Measurements from ENCODE around the gene RFT1. TPM values are rescaled to one million over a fixed set of nuclear protein-coding genes. Genes with fewer than 3 reads are reported as not detected.

RFT1 gene
- total RNA-seq, 2 experiments from 2014 or later = 42.5 to 42.9 TPM

DNA sequence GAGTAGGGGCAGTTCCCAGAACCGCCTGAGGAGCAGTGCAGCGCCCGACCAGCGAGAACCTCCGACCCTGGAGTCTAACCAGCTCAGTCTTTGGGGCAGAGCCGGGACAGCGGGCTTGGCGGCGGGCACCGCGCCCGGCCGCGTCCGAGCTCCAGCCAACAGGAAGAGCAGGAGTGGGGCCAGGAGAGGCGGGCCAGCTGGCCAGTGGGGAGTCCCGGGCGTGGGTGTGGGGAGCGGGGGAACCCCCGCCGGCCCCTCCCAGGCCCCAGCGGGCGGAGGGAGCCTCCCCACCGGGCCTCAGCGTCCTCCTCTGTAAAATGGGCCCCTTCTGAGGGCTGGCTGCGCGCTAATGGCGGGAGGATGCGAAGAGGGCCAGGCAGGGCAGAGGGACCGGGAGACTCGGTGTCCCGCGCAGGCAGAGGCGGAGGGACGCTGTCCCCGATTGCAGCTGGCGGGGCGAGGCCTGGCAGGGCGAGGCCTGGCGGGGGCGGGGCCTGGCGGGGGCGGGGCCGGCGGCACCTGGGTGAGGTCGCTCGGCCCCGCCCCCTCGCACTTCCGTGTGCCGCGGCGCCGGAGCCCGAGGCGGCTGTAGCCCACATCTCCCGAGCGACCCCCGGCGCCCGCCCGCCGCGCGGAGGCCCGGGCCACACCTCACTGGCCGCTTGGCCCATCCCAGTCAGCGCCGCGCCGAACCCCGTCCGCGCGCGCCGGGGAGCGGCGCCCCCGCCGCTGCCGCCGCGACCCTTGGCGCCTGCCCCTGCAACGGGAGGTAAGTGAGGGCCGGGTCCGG is 30.6 kb upstream of the RFT1 start, which contains the start of gene PRKCD:
Gene PRKCD (plus strand): TSS at position 550 of the 790 bp plus-strand sequence. CDS start 17,214 bp downstream, outside the sequence.
- H3K36me3 Mint-ChIP-seq (ENCODE audit: low read depth) = no peaks in the 10 kb centered on the region
- POLR2A ChIA-PET = interaction anchor here (0.8 to 1.9 kb wide), 2 partner anchors 30 to 41 kb away, joined by 4 to 13 read pairs; partner anchors contain the start of gene RFT1
- peak within 1 kb of the TSS; percentile 78 for H3K27ac Mint-ChIP-seq
- TF ChIP-seq, protein P1, sequence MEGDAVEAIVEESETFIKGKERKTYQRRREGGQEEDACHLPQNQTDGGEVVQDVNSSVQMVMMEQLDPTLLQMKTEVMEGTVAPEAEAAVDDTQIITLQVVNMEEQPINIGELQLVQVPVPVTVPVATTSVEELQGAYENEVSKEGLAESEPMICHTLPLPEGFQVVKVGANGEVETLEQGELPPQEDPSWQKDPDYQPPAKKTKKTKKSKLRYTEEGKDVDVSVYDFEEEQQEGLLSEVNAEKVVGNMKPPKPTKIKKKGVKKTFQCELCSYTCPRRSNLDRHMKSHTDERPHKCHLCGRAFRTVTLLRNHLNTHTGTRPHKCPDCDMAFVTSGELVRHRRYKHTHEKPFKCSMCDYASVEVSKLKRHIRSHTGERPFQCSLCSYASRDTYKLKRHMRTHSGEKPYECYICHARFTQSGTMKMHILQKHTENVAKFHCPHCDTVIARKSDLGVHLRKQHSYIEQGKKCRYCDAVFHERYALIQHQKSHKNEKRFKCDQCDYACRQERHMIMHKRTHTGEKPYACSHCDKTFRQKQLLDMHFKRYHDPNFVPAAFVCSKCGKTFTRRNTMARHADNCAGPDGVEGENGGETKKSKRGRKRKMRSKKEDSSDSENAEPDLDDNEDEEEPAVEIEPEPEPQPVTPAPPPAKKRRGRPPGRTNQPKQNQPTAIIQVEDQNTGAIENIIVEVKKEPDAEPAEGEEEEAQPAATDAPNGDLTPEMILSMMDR (IDR thresholded peaks at IDR 0.05) = peak; percentile 63
- ATAC-seq (peak; percentile 75), DNase-seq (peak; percentile 82)
- no peaks in the 10 kb centered on the region for H3K9me3 Mint-ChIP-seq
- CTCF ChIA-PET = interaction anchor here (0.7 to 5.0 kb wide), 10 partner anchors 9 to 59 kb away, joined by 3 to 19 read pairs (median 4); no protein-coding TSS in a partner anchor
- peak within 1 kb of the TSS; percentile 79 for H3K4me3 Mint-ChIP-seq
- H3K4me1 Mint-ChIP-seq (ENCODE audit: low read depth) = peaks cover 21% of the 10 kb centered on the region
- peaks cover 12% of the 10 kb centered on the region for H3K27me3 Mint-ChIP-seq
- intact Hi-C loops (cut with micrococcal nuclease) = no loop called here

DNA sequence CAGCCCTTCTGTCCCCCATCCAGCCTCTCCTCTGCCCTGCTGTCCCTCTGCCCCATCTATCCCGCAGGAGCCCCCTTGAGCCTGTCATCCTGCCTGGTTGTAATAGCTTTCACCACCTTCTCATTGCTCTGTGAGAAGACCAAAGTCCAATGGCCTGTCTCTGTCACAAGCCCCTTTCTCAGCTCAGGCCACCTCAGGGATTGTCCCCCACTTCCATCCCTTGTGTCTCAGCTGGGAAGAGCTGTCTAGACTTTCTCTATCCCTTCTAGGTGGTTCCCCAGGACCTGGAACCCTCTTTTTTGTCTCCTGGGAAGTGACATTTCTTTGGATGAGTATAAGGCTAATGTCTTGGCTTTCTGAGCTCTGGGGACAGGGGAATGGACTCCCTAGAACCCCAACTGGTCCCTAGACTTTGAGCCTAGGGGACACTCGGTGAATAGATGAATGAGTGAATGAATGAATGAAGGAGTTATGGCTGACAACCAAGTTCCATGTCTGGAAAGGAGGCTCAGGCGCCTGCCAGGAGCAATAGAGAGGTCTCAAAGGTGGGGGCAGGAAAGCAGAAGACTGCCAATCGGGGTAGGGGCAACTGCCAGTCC is 29.9 kb upstream of the RFT1 start:
- H3K27me3 Mint-ChIP-seq = peaks cover 18% of the 10 kb centered on the region
- peaks cover 21% of the 10 kb centered on the region for H3K4me1 Mint-ChIP-seq (ENCODE audit: low read depth)
- ATAC-seq (no peak), DNase-seq (no peak)
- POLR2A ChIA-PET = interaction anchor here (0.8 to 1.9 kb wide), 2 partner anchors 30 to 40 kb away, joined by 4 to 13 read pairs; partner anchors contain the start of gene RFT1
- intact Hi-C loops (cut with micrococcal nuclease) = no loop called here
- no peaks in the 10 kb centered on the region for H3K36me3 Mint-ChIP-seq (ENCODE audit: low read depth)
- peak overlapping the region; percentile 55 for H3K27ac Mint-ChIP-seq
- TF ChIP-seq, protein P1 (IDR thresholded peaks at IDR 0.05) = no peak
- CTCF ChIA-PET = interaction anchor here (0.7 to 5.0 kb wide), 10 partner anchors 10 to 60 kb away, joined by 3 to 19 read pairs (median 4); no protein-coding TSS in a partner anchor
- peak overlapping the region; percentile 76 for H3K4me3 Mint-ChIP-seq
- H3K9me3 Mint-ChIP-seq = no peaks in the 10 kb centered on the region

DNA sequence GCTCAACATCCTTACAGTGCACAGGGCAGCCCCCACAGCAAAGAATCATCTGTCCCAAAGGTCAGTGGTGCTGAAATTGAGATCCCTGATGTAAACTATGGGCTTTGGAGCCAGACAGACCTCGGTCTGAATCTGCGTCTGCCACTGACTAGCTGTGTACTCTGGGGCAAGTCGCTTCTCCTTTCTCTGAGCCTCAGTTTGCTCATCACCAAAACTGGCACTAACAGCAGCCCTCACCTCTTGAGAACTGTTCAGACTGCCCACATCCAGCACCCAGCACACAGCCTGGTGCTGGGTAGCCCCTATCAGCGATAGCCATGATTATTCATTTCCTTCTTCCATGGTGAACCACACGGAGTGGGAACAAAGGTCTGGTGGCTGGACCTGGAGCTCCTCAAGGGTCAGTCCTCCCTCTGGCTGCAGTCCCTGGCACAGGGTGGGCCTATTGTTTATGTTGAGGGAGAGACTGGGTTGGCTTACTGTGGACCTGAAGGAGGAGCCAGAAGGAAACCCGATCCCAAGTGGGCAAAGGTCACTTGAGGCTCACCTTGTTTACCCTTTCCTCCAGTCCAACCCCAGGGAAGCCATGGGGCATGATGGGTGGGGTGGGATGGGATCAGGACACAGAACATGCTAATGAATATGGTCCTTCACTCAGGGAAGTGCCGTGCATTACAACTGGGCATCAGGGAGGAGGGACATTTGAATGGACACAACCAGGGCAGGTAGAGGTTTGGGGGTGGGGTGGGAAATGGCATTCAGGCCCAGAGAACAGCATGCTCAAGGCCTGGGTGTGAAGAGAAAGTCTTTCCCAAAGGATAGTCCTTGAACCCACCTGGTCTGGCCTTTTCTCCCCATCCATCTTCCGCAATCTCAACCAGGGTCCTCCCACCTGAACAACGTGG is 29.2 kb upstream of the RFT1 start:
- peaks cover 18% of the 10 kb centered on the region for H3K27me3 Mint-ChIP-seq
- H3K4me3 Mint-ChIP-seq = no peak overlapping the region
- TF ChIP-seq, protein P1 (IDR thresholded peaks at IDR 0.05) = no peak
- ATAC-seq (no peak), DNase-seq (no peak)
- H3K36me3 Mint-ChIP-seq (ENCODE audit: low read depth) = no peaks in the 10 kb centered on the region
- ChIA-PET POLR2A (interaction anchor here (0.8 to 1.9 kb wide), 3 partner anchors 10 to 39 kb away, joined by 3 to 13 read pairs (median 4); partner anchors contain the start of gene RFT1), CTCF (interaction anchor here (0.8 to 5.0 kb wide), 8 partner anchors 10 to 50 kb away, joined by 3 to 19 read pairs (median 4); no protein-coding TSS in a partner anchor)
- intact Hi-C loops (cut with micrococcal nuclease) = no loop called here
- H3K9me3 Mint-ChIP-seq = no peaks in the 10 kb centered on the region
- no peak overlapping the region for H3K27ac Mint-ChIP-seq
- H3K4me1 Mint-ChIP-seq (ENCODE audit: low read depth) = peaks cover 21% of the 10 kb centered on the region

DNA sequence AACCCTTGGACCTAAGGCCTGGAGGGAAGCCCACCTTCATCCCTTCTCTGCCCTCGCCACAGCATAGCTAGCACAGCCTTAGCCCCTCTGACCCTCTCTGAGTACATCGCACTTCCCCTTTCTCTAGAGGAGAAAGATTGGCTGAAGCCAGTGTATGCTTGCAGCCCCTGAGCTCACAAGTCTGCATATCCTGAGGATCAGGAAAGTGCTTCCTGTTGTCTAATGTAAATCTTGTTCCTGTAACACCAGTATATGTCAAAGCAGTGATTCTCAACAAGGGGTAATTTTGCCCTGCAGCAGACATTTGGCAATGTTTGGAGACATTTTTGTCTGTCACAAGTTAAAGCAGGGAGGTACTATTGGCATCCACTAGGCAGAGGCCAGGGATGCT is 28.5 kb upstream of the RFT1 start:
- no peaks in the 10 kb centered on the region for H3K36me3 Mint-ChIP-seq (ENCODE audit: low read depth)
- H3K4me3 Mint-ChIP-seq = no peak overlapping the region
- TF ChIP-seq, protein P1 (IDR thresholded peaks at IDR 0.05) = no peak
- peaks cover 21% of the 10 kb centered on the region for H3K27me3 Mint-ChIP-seq
- intact Hi-C loops (cut with micrococcal nuclease) = no loop called here
- ChIA-PET CTCF (interaction anchor here (0.8 to 5.0 kb wide), 5 partner anchors 18 to 44 kb away, joined by 3 to 19 read pairs (median 3); no protein-coding TSS in a partner anchor), POLR2A (interaction anchor here (1.2 to 2.0 kb wide), 2 partner anchors 9 to 14 kb away, joined by 3 to 6 read pairs; no protein-coding TSS in a partner anchor)
- H3K27ac Mint-ChIP-seq = no peak overlapping the region
- no peak for ATAC-seq
- peaks cover 21% of the 10 kb centered on the region for H3K4me1 Mint-ChIP-seq (ENCODE audit: low read depth)
- no peaks in the 10 kb centered on the region for H3K9me3 Mint-ChIP-seq
- DNase-seq = no peak

All from activated CD8-positive, alpha-beta T cell treated with anti-CD3 and anti-CD28 coated beads for 36 hours (primary cell).